Epithelial cell of alveolus of lung (primary cell): ENCODE measurements around the gene NPHS1. TPM values are rescaled to one million over a fixed set of nuclear protein-coding genes. Genes with fewer than 3 reads are reported as not detected.

ENCODE experiments used
- total RNA-seq: library from RNA; depleted of rRNA; stranded (reverse); fragments of >200 nt; gene quantifications from 2 replicates; pipeline ENCODE4 v1.2.1, GENCODE V29; 2015

NPHS1 gene, protein sequence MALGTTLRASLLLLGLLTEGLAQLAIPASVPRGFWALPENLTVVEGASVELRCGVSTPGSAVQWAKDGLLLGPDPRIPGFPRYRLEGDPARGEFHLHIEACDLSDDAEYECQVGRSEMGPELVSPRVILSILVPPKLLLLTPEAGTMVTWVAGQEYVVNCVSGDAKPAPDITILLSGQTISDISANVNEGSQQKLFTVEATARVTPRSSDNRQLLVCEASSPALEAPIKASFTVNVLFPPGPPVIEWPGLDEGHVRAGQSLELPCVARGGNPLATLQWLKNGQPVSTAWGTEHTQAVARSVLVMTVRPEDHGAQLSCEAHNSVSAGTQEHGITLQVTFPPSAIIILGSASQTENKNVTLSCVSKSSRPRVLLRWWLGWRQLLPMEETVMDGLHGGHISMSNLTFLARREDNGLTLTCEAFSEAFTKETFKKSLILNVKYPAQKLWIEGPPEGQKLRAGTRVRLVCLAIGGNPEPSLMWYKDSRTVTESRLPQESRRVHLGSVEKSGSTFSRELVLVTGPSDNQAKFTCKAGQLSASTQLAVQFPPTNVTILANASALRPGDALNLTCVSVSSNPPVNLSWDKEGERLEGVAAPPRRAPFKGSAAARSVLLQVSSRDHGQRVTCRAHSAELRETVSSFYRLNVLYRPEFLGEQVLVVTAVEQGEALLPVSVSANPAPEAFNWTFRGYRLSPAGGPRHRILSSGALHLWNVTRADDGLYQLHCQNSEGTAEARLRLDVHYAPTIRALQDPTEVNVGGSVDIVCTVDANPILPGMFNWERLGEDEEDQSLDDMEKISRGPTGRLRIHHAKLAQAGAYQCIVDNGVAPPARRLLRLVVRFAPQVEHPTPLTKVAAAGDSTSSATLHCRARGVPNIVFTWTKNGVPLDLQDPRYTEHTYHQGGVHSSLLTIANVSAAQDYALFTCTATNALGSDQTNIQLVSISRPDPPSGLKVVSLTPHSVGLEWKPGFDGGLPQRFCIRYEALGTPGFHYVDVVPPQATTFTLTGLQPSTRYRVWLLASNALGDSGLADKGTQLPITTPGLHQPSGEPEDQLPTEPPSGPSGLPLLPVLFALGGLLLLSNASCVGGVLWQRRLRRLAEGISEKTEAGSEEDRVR (N-terminal part only)
- total RNA-seq: not detected in 2 replicates

DNA sequence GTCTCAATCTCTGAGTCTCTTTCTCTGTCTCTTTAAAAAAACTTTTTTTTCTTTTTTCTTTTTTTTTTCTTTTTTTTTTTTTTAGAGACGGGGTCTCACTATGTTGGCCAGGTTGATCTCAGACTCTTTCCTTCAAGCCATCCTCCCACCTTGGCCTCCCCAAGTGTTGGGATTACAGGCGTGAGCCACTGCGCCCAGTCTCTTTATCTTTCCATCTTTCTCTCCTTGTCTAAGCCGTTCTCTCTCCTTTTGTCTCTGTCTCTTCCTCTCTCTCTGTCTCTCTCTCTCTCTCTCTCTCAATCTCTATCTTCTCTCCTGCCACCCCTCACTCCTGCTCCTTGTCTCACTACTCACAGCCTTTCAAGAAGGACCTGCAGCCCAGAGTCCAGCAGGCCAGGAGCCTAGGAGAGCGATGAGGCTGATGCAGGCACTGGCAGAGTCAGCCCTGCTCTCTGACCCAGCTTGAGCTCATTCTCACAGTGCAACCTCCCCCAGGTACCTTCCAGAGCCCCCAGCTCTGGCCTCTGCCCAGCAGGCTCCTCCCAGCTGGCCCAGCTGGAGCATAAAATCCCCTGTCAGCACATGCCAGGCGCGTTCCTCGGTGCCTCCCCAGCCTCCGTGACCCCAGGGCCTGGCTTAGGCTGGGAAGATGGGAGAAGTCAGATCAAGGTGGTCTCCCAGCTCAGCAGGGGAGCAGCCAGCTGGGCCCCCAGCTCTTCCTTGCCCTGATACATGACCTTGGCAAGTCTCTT is at the start of gene NPHS1:
NPHS1 (minus strand) TSS at position 476 of the 752 bp plus-strand sequence. CDS start 667 bp downstream, outside the sequence.

DNA sequence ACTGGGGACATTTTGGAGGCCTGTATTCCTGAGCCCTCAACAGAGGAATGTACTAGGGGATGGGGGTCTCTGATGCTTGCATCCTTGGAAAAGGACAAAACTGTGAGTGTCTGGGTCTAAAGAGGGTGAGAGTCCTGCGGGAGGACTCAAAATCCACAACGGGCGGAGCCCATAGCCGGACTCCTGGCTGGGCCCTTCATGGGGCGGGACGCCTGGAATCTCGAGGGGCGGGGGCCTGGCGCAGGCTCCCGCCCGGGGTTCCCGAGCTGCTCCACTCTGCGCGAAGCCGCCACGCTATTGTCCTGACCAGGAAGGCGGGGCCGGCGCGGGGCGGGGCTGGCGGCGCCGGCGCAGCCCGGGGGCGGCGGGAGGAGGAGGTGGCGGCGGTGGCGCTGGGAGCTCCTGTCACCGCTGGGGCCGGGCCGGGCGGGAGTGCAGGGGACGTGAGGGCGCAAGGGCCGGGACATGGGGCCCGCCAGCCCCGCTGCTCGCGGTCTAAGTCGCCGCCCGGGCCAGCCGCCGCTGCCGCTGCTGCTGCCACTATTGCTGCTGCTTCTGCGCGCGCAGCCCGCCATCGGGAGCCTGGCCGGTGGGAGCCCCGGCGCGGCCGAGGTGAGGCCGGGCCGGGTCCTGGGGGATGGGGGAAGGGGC is 16.0 kb upstream of the NPHS1 start, which contains the start of gene APLP1:
APLP1 (plus strand) TSS at position 403 of the 651 bp plus-strand sequence; CDS start at position 466, 63 bp downstream.

DNA sequence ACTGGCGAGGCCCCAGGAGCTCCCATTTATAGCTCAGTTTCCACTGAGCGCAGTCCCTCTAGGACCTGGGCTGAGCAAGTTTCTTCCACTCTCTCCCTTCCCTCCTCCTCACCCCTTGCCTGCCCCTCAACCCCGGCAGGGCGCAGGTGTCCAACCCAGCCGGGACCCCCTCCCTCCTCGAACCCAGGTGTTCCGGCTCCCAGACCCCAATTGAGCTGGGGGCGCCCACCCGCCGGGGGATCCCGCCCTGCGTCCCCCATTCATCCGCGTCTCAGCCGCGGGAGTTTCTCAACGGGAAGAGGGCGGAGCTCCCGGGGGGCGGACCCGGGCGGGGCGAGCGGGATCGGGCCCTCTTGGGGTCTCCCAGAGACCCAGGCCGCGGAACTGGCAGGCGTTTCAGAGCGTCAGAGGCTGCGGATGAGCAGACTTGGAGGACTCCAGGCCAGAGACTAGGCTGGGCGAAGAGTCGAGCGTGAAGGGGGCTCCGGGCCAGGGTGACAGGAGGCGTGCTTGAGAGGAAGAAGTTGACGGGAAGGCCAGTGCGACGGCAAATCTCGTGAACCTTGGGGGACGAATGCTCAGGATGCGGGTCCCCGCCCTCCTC is 4.3 kb upstream of the NPHS1 start, which contains the start of gene KIRREL2:
KIRREL2 (plus strand) TSS at position 366 of the 604 bp plus-strand sequence; CDS start at position 575, 209 bp downstream.

DNA sequence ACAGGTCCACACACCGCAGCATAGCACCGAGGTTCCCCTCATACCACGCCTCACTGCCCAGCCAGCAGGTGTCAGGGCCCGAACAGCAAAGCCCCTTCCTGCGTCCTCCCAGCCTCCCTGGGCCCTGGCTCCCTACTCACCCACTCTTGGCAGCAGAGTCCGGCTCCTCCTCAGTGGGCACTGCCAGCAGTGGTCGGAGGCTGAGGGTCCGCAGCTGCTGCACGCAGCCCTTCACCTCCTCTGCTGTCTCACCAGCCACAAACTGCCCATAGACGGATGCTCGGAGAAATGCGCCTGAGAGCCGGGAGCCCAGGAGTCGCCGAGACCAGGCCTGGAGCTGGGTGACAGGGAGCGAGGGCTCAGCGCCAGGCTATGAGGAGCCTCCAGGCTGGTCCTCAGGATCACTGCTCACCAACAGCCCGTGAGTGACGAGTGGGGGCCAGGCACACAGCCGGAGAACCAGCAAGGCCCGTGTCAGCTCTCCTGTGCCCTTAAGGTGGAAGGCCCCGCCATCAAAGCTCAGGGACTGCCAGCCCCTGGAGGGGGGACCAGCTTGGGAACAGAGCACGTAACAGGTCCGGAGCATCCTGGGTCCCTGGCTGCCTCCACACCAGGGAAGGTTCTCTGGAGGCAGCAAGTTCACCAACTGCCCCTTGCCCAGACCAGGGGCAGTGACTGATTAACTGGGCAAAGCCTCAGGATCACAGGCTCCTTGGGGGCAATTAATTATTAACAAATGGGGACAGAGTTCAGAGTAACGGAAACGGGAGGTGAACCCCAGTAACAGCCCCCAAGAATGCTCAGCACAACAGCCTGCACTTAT is 39.9 kb downstream of the NPHS1 start, which contains the start of gene PRODH2:
PRODH2 (minus strand) TSS at position 626 of the 823 bp plus-strand sequence; CDS start at position 586, 40 bp downstream.

Other genes with a start within 250 kb of the NPHS1 start
- gene HAUS5, start 239.8 kb downstream of the NPHS1 start, total RNA-seq: 6.6 and 10.5 TPM in 2 replicates
- 93.3 and 101 TPM in 2 replicates for gene RBM42, start 223.5 kb downstream of the NPHS1 start, total RNA-seq
- gene ETV2, start 210.8 kb downstream of the NPHS1 start, total RNA-seq: 0.78 TPM in 1 of 2 replicates, not detected in the other
- 500 and 902 TPM in 2 replicates for gene COX6B1, start 204.2 kb downstream of the NPHS1 start, total RNA-seq
- gene UPK1A, start 186.0 kb downstream of the NPHS1 start, total RNA-seq: not detected in 2 replicates
- not detected in 2 replicates for gene ZBTB32, start 147.9 kb downstream of the NPHS1 start, total RNA-seq
- gene KMT2B, start 134.5 kb downstream of the NPHS1 start, total RNA-seq: 8.0 and 14.4 TPM in 2 replicates
- 6.9 and 15.9 TPM in 2 replicates for gene IGFLR1, start 110.1 kb downstream of the NPHS1 start, total RNA-seq
- gene U2AF1L4, start 107.1 kb downstream of the NPHS1 start, total RNA-seq: 6.9 and 9.3 TPM in 2 replicates
- 43.2 TPM in 2 replicates for gene PSENEN, start 106.9 kb downstream of the NPHS1 start, total RNA-seq
- gene LIN37, start 103.9 kb downstream of the NPHS1 start, total RNA-seq: 15.9 and 20.7 TPM in 2 replicates
- gene HSPB6, start 95.5 kb downstream of the NPHS1 start, total RNA-seq: 11.1 and 66.8 TPM in 2 replicates
- 12.4 and 18.0 TPM in 2 replicates for gene PROSER3, start 94.3 kb downstream of the NPHS1 start, total RNA-seq
- 2.2 and 3.2 TPM in 2 replicates for gene ARHGAP33, start 76.9 kb downstream of the NPHS1 start, total RNA-seq
- gene PRODH2, start 39.7 kb downstream of the NPHS1 start, total RNA-seq: not detected in 2 replicates
- gene KIRREL2, start 4.4 kb upstream of the NPHS1 start, total RNA-seq: 0.13 TPM in 1 of 2 replicates, not detected in the other
- 12.8 and 17.3 TPM in 2 replicates for gene APLP1, start 16.1 kb upstream of the NPHS1 start, total RNA-seq
- 2.6 and 3.7 TPM in 2 replicates for gene NFKBID, start 48.0 kb upstream of the NPHS1 start, total RNA-seq
- not detected in 2 replicates for gene HCST, start 50.0 kb upstream of the NPHS1 start, total RNA-seq
- not detected in 2 replicates for gene TYROBP, start 55.8 kb upstream of the NPHS1 start, total RNA-seq
- 8.5 and 13.9 TPM in 2 replicates for gene LRFN3, start 83.9 kb upstream of the NPHS1 start, total RNA-seq
- gene SDHAF1, start 142.7 kb upstream of the NPHS1 start, total RNA-seq: 35.6 and 42.5 TPM in 2 replicates
- 0.08 and 1.2 TPM in 2 replicates for gene SYNE4, start 156.3 kb upstream of the NPHS1 start, total RNA-seq
- gene ALKBH6, start 161.7 kb upstream of the NPHS1 start, total RNA-seq: 38.8 and 39.5 TPM in 2 replicates
- gene CLIP3, start 180.4 kb upstream of the NPHS1 start, total RNA-seq: 14.1 and 36.4 TPM in 2 replicates
- 5.3 and 7.9 TPM in 2 replicates for gene THAP8, start 201.8 kb upstream of the NPHS1 start, total RNA-seq
- 1.0 and 5.0 TPM in 2 replicates for gene WDR62, start 202.4 kb upstream of the NPHS1 start, total RNA-seq